Stimulated activated CD4-positive, alpha-beta T cell treated with anti-CD3 and anti-CD28 coated beads, Interleukin-1b, Interleukin-23, amount 100 ng/mL, for 4 hours (primary cell): ENCODE results near the gene SLC9A9.

Experiments
- DNase-seq, 2 donors: peaks; one replicate each; pipeline ENCODE4 v3.0.0-alpha.2; 2020; ENCODE audit warnings: low read depth in 2 of 2

Gene SLC9A9

DNA sequence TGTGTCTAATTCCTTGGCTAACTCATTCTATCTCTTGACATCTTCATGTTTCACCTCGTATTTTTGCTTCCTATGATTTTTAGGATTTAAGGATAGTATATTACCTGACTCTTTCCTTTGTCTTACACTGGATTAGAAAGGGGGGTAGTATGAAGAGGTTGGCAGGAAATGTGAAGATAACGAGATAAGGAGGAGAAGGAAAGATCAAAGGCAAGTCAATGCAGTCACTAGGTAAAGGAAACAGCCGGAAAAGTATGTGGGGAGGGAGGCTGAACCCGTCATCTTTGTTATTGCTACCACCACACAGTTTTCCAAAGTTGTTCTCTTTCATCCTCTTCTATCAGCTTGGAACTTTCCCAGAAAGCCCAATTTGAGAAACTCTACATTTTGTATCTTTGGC, 90.6 kb downstream of the SLC9A9 start:
- DNase-seq: no peak

DNA sequence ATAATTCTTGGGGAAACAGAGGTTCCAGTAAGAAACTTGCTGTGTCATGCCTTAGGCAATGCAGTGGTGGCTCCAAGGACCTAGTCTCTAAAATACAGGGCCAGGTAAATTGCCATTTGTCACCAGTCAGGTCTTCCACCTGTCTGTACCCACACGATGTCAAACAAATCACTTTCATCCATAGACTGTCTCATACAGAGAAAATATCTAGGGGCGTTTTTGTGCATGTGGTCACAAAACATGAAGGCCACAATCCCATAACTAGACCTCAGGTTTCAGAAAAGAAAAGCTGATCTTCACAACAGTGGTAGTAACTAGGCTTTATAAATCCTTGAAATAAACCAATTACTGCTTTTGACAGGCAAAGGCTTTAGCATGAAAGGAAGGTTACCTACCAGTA, 92.3 kb downstream of the SLC9A9 start:
- DNase-seq: no peak

DNA sequence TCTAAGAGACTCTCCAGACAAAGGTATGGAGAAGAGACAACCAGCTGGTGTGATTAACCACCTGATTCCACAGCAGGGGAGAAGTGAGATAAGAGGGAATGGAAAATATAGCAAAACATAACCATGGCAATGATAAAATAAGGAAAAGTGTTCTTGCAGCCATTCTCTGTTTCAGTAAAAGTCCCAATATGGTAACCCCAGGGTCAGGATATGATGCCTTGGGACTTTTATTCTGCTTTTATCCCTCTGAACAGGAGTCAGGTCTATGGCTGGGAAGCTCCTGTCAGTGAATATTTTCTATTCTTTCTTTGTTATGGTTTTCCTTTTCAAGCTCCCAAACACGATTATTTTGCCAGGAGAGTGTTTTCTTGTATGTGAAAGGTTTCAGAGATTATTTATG, 94.2 kb downstream of the SLC9A9 start:
- DNase-seq: no peak

DNA sequence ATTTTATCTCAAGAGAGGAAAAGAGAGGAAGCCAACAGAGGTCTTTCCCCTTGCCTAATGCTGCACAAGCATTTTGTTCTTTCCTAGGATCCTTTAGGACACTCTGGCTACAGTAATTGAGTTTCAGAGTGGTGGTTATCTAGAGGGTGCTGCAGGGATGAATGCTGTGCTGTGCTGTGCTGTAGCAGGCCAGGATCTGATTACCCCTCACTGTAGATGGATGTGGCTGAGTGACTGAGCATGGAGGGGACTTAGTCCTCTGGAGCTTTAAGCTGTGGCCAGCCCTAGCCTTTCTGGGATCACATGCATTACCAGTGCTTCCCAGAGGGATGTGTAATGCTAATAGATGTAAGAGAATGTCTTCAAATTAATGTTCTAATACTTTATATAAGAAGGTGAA, 94.8 kb downstream of the SLC9A9 start:
- DNase-seq: no peak

DNA sequence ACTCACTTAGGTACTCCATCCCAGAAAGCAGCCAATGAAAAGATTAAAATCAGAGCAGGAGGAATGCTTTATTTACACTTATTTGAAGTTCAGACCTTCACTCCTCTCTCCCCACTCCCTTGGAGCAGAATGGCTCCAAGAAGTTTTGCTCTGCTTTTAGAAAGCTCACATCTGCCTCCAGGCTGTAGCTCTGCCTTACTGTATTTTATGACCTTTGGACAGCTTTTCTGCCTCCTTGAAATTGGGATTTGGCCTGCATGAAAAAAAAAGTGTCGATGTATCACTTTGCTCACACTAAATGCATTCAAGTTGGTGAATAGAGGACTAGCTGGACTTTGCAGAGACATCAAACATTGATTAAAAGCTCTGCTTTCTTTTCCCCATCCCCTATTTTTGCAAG, 95.3 kb downstream of the SLC9A9 start:
- no peak for DNase-seq

DNA sequence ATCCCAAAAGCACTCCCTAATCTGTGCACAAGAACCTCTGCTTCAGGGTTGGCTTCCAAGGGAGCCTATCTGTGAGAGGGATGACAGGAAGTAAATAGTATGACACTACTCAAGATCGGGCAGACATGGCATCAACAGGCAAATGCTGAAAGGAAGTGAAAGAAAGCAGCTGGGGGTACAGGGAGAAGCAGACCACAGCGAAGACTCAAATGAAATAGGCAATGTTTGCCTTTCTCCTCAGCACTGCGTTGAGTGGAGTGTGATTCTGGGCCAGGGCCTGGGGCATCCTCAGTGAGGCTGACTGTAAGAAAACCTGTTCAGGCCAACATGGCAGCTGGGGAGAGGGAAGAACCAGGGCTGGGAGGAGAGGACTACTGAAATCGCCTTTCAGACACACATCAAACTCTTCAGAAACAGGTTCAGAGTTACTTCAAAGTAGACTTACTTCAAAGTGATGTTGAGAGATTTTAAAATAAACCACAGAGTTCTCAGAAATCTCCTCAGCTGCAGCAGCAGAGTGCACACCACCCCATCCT, 96.6 kb downstream of the SLC9A9 start:
- DNase-seq: peak in 1 of 2 donors; percentile 1

DNA sequence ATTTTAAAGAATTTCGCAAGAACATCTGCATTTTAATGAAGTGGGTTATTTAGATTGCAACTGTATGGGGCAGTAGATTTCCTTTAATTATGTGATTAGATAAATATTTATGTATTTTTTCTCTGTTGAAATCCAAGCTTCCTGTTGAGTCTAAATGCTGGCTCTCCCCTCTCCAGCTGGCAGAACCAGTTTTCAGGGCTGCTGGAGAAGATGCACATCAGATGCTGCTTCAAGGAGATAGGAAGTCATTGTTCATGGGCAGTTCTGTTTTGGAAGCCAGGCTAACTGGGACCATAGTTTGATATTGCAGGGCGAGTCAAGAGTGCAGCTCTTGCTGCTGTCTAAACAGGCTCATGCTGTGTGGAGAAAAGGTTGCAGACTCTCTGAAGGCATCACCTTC, 97.4 kb downstream of the SLC9A9 start:
- DNase-seq: no peak

DNA sequence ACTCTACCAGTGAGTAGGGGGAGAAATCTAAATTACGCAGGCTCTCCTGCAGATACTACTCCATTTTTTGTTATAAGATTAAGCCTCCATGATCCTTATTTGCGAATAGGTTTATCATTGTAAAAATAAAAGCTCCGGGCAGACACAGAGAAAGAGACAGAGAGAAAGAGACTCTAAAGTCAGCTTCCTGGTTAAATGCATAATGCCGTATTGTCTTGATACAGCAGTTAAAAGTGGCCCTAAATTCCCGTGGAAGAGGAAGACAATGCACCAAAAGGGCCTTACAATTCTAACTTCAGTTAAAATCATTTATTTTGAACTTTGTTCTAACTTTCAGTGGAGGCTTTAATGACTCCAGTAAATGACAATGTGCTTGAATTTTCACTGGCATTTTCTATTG, 98.3 kb downstream of the SLC9A9 start:
- no peak for DNase-seq

DNA sequence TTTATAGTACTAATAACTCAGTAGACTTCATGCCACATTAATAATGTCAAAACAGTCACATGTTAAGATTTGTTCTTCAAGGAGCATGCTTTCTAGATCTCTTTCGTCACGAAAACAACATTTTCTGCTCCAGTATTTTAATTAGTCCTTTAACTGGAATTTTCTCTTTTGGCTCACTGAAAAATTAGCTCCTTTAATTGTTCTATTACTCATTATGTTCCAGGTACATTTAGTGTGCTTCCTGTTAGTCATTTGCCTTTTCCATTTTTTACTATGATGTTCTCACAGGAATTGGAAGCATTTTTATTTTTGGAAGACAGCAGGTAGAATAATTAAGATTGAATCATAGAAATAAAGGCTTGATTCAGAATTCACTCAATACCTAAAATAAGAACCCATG, 111.2 kb downstream of the SLC9A9 start:
- DNase-seq: no peak

DNA sequence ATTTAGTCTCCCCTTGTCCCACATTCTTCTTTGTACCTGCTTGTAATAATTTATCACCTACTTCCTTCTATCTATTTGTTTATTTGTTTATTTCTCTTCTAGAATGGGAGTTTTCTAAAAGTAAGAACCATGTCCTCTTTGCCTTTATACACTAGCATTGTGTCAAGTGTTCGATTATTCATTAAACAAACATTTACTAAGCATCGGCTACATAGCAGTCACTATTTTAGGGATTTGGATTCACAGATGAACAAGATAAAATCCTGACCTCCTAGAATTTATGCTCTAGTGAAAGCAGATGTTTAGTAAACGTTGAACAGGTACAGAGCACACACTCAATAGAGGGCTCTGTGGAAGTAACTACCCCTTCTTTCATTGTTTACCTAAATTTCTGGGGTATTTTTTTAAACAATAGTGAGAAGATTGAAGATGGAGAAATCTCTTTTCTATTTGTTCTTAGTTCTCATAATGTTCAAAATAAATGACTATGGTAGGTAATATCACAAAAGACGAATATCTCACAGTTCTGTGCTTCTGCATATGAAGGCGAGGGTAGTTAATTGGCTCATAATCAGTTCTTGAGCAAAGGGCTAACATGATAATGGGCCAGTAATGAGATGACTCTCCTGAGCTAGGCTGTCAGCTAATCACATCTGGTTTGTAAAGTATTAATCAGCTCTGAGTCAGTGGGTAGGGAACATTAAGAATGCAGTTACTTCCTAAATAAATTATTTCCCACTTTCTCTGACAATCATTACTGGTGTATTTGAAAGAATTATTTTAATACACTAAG, 111.9 kb downstream of the SLC9A9 start:
- no peak for DNase-seq

DNA sequence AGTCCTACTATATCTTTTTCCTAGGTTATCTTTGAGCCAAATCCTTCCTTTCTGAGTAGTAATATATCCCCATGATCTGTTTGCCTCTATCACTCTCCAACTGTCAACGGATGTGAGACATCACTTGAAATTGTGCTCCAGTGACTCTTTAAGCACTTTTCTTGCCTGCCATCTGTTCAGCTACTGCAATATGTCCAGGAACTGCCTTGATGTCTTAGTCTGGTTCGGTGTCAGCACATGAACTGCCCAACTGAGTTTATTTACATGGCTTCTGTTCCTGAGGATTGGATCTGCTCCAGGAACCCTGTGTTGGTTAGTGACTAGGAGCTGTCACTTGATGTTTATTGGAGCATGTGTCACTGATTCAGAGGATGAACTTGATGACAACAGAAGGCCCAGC, 116.5 kb downstream of the SLC9A9 start:
- no peak for DNase-seq

DNA sequence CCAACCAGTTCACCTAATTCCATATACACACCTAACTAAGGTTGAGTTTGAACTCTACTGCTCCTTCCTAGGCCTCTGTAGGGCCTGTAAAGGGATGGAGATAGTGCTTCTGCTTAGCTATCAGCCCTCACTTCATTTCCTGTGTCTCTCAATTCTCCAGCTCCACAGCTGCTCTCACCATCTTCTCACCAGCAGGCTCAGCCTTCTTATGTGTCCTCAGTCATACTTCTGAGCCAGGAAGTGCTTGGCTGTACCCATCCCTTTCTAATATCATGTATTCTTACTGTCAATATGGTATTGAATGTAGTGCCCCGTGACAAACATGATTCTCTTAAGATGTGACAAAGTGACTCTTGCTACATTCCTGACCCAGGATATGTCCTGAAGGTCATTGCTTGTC, 116.9 kb downstream of the SLC9A9 start:
- DNase-seq: no peak

DNA sequence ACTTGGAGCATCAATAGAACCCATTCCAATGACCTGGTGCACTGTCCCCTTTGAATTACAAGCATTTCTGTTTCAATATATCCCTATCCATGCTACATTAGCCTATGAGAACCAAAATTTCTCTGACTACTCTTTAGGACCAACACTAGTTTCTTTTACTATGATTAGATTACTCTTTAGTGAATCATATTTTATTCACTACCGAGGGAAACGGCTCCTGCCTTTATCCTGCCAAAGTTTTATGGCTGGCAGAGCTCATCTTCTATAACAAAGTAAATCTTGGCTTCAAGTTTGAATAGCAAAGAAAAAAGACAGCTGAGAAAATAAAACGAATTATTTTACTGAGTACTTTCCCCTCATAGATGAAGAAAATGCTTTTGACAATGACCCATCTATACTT, 120.9 kb downstream of the SLC9A9 start:
- no peak for DNase-seq

DNA sequence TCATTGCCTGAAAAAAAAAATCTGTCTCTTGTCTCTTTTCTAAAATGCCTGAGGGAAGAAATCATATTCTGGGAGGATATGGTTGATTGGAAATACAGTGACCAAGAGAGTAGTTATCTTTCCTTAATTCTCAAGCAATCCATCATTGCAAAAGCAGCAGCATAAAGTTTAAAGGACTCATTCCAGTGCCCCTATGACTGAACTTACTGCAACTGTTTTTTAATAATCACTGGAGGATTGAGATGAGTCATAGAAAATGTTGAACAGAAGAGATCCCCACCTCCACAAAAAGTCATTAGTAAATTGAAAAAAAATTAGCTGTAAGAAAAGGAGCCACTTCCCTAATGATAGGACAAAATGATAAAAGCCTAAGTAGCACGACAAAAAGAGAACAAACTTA, 121.5 kb downstream of the SLC9A9 start:
- DNase-seq: no peak

DNA sequence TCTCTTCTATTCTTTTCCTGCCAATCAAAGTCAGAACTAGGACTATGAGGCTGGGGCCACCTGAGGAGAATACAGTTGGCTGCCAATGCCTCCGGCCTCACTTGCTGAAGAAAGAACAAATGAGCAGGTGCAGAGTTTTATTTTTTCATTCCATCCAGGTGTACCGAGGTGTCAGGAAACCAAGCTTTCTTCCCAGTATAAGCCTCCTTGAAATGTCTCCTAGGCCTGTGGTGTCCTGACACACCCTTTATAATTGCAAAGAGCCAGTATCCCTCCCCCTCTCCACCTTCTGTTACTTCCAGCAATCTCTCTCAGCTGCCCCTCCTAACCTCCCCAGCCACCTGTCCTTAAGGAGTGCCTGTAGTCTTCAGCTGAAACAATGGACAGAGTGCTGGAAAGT, 127.9 kb downstream of the SLC9A9 start:
- DNase-seq: no peak

DNA sequence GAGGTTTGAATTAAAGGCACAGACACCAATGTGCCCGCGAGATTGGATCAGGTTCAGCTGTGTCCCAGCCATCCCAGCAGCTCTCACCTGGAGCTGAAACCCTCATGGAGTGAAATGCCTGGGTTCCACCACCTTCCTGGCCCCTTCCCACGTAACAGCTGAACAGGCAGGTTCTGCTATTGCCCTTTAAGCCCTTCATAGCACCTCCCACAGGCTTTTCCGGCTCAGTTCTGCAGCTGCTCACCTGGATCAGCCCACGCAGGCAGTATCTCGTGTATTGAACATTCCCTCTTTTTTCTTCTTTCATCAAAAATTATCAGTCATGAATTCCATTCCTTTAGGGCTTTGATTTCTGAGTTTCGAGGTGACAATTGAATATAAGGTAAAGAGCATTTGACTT, 129.8 kb downstream of the SLC9A9 start:
- no peak for DNase-seq

DNA sequence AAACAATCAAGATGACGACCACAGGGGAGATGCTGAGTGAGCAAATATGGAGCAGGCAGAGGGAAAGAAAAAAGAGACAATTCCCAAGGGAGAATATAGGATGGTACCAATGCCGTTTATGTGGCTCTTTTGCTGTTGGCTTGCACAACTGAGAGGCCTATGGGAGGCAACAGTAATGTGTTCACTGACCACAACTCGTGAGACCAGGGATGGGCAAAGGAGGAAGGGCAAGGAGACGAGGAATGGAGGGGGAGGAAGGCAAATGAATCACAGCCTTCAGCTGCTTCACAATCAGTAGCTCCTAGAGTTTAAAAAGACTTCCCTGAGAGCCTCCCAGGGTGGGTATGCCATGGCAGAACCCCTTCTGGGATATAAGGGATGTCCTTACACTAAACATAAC, 131.5 kb downstream of the SLC9A9 start:
- no peak for DNase-seq

DNA sequence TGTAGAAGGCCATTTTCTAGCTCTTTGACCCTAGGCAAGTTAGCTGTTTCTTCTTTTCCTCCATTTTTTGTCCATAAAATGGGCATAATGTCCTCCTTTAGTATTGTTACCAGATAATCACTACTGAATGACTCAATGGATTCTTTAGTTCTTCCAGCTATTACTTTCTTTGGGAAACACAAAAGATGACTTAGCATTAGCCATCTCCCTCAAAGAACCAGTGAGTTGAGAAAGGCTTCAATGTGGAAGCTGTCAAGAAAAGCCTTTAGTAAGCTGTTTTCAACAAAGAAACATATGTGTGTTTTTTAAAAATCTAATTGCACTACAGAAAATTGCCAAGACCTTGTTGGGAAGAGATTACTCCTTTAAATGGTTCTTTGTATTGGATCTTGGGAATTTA, 135.7 kb downstream of the SLC9A9 start:
- DNase-seq: no peak

DNA sequence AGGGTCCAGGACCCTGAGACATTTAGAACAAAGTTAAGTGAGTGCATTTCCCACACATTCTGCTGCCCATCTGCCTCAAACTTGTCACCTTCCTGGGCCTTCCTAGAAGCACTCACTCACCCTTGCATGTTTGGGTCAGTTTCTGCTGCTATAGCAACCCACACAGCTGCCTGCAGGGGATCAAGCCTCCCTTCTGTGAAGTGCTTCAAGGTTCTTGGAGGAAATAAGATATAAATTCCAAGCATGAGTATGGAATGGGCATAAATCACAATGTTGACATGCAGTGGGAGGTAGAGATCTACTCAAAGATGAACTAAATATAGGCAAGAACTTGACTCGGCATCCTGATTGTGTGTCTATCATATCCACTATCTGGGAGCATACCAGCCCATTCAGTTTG, 140.4 kb downstream of the SLC9A9 start:
- DNase-seq: no peak

DNA sequence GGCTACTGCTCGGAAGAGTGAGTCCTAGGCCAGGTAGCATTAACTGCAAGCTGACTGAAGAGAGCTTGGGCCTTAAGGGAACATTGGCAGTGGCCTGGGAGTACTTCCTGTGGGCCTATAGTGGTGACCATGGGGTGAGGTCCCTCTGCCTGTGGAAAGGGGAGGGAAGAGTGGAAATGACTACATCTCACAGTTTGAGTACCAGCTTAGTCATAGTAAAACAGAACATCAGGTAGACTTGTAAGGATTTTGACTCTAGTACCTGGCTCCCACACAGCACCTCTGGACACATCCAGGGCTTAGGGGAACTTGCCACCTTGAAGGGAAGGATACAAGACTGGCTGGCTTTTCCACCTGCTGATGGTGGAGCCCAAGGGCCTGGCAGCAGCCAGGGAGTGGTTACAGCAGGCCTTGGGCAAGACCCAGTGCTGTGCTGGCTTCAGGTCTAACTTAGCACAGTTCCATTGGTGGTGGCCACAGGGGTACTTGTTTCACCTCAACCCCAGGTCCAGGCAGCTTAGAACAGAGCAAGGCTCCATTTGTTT, 147.8 kb downstream of the SLC9A9 start:
- no peak for DNase-seq

DNA sequence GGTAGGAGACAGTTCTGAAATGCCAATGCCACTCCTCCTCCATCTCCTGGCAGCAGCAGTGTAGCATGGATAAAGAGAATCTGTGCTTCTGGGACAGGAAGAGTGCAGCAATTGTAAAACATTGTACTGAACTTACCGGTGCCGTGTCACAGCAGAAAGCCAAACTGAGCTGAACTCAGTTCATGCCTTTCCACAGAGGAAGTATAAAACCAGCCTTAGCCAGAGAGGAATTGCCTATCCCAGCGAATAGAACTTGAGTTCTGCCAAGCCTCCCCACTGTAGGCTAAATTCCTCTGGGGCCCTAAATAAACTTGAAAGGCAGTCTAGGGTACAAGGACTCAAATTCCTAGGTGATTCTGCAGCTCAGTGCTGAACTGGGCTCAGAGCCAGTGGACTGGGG, 148.8 kb downstream of the SLC9A9 start:
- no peak for DNase-seq

DNA sequence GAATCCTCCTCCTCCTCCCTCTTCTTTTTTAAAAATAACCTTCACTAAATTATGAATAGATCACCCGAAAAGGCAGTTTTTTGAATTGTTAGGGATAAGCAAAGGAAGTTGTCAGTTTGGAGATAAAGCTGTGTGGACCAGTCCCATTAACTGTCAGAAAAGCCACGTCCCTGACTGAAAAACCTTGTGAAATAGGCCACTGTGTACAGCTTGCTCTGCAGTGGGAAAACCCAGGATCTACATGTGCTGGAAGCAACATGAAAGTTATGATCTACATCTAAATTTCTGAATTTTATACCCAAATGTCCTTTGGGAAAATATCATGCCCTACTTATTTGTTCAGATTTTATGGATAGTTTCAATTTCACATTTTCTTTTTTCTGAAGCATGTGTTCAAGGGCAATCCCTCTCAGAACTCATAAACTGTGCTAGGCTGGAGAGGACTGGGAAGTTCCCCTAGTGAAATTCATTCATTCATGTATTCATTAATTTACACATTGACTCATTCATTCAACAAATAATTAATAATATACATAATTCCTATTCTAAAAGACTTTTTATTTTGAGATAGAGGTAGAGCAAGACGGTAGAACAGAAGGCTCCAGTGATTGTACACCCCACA, 149.5 kb downstream of the SLC9A9 start:
- no peak for DNase-seq

DNA sequence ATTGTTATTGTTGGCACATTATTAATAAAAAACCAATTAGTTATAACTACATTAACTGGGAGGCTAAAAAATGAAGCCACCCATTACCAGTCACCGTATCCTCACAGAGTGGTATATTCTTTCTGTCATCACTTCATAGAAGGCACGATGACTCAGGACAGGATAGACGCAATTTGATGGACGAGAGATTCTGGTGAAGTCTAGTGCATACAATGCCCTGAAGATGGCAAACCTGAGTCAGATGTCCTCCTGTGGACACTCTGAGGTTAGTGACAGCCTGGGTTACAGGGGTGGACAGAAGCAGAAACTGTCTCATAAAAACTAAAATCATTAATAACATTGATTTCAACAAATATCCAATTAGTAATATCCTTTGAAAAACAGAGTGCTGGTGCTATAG, 150.3 kb downstream of the SLC9A9 start:
- no peak for DNase-seq
